Measurements from ENCODE around the gene AGAP1. TPM values are rescaled to one million over a fixed set of nuclear protein-coding genes. Genes with fewer than 3 reads are reported as not detected.
A peak's percentile ranks its signal among the peaks of the same experiment; 100 is the strongest.

The AGAP1 gene
- total RNA-seq, 4 donors from 2014 or later: 33.7 to 39.9 (median 35.6) TPM

DNA sequence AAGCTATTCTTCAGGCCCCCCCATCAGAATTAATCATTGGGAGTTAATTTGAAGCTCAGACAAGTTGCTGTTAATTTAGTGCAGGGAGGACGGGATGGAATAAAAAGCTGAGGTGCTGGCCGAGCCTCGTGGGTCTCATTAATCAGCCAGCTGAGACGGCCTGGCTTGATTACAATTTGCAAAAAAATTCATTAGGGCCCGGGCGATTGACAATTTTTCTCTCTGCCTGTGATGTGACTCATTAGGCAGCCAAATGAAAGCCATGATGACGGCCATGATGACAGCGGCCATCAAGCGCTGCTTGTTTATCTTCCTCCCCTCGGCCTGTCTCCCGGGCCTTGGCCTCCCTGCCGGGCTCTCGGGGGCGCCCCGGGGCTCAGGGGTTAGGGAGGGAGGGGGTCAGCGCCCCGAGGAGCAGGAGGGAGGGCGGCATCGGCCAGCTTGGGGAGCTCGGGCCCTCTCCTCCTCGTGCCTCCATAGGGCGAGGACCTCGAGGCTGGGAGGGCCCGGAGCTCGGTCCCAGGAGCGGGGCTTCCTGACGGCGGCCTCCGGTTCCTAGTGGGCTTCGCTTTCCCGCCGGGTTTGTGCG, 669.1 kb downstream of the AGAP1 start:
- H3K27me3 ChIP-seq: peaks cover 3 to 96% of the 10 kb centered on the region in 2 donors
- no peak for DNase-seq (ENCODE audit: low spot score in 2 of 2)
- H3K9me3 ChIP-seq: no peaks in the 10 kb centered on the region
- no peak overlapping the region for H3K27ac ChIP-seq
- TF ChIP-seq POLR2A (IDR thresholded peaks at IDR 0.05): no peak
- TF ChIP-seq, protein P1, sequence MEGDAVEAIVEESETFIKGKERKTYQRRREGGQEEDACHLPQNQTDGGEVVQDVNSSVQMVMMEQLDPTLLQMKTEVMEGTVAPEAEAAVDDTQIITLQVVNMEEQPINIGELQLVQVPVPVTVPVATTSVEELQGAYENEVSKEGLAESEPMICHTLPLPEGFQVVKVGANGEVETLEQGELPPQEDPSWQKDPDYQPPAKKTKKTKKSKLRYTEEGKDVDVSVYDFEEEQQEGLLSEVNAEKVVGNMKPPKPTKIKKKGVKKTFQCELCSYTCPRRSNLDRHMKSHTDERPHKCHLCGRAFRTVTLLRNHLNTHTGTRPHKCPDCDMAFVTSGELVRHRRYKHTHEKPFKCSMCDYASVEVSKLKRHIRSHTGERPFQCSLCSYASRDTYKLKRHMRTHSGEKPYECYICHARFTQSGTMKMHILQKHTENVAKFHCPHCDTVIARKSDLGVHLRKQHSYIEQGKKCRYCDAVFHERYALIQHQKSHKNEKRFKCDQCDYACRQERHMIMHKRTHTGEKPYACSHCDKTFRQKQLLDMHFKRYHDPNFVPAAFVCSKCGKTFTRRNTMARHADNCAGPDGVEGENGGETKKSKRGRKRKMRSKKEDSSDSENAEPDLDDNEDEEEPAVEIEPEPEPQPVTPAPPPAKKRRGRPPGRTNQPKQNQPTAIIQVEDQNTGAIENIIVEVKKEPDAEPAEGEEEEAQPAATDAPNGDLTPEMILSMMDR (IDR thresholded peaks at IDR 0.05): no peak
- no peak for TF ChIP-seq EP300 (IDR thresholded peaks at IDR 0.05)
- H3K36me3 ChIP-seq: no peaks in the 10 kb centered on the region
- H3K4me3 ChIP-seq: no peak overlapping the region
- WGBS, 2 donors: 35 to 44% methylated on average over 17 to 24 of the region's 33 CpGs
- H3K4me1 ChIP-seq: peaks cover 0 to 59% (median 25%) of the 10 kb centered on the region in 4 donors

DNA sequence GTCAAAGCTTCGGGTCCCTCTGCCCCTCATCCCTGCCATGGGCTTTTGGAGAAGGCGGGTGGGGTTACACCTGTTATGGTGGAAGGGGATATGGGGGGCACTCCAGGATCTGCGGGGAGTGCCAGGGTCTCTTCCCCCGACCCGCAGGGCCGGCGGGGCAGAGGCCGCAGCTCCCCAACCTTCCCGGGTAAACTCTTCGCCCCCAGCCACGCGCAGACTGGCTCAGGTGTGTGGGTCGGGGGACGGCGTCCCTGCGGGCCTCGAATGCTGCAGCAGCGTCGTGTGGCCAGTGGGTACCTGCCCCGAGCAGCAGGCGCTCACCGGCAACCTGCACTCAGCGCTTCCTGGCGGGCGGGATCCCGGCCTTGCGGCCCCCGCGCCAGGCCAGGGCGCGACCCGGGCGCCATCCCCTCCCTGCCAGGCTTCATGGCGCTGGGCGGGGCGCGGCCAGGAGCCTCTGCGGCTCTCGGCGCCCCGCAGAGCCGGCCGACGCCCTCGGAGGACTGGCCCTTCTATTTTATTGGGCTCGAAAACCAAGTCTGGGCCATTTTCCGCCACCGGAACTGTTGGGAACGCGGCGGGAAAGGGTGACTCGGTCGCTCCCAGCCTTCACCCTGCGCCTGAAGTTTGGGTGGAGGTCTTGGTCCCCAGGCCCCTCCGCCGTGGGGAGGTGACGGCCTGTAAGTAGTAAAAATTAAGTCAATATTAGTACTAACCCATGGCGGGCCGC, 669.8 kb downstream of the AGAP1 start:
- Histone ChIP-seq H3K4me3 (peak overlapping the region; percentile 8 to 44 (median 22)), H3K36me3 (no peaks in the 10 kb centered on the region), H3K4me1 (peaks cover 0 to 66% (median 27%) of the 10 kb centered on the region in 4 donors), H3K27me3 (peaks cover 5 to 94% of the 10 kb centered on the region in 2 donors), H3K9me3 (no peaks in the 10 kb centered on the region), H3K27ac (no peak overlapping the region)
- TF ChIP-seq, protein P1 (IDR thresholded peaks at IDR 0.05): no peak
- TF ChIP-seq POLR2A (IDR thresholded peaks at IDR 0.05) (no peak), EP300 (IDR thresholded peaks at IDR 0.05) (no peak)
- WGBS, 2 donors: 9 to 17% methylated on average over 21 to 29 of the region's 59 CpGs
- DNase-seq (ENCODE audit: low spot score in 2 of 2): no peak

DNA sequence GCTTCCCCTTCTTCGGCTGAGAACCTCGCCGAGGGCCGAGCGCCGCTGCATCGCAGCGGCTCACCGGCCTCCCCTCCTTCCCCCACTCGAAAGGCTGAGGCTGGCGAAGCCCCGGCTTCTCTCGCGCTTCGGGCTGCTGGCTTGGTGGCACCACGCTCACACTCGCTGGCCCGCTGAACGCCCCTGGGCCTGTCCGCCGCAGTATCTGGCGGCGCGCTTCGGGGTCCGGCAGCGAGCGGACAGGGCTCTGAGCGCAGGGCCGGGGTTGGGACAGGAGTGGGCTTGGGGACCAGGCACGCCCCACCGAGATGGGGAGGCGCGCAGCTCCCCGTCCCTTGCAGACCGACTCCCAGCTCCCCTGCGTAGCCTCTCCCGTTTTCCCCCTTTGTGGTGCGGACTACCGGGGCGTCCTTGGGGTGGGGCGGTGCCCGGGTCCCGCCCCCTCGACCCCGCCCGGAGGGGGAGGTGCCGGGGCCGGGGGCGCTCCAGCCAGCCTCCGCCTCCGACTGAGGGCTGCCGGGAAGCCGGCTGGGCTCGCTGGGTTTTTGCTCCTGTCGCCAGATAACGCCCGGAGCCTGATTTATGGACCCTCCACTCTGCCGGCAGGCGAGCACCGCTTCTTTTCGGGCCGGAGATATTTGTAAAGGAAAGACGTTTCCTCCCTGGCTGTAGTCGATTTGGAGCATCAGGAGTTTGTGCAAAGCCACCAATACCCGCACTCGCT, 670.5 kb downstream of the AGAP1 start:
- TF ChIP-seq, protein P1 (IDR thresholded peaks at IDR 0.05): no peak
- TF ChIP-seq EP300 (IDR thresholded peaks at IDR 0.05) (no peak), POLR2A (IDR thresholded peaks at IDR 0.05) (no peak)
- Histone ChIP-seq H3K27me3 (peaks cover 5 to 94% of the 10 kb centered on the region in 2 donors), H3K4me1 (peaks cover 0 to 71% (median 27%) of the 10 kb centered on the region in 4 donors), H3K36me3 (no peaks in the 10 kb centered on the region), H3K27ac (no peak overlapping the region), H3K4me3 (peak overlapping the region; percentile 8 to 44 (median 22)), H3K9me3 (no peaks in the 10 kb centered on the region)
- DNase-seq (ENCODE audit: low spot score in 2 of 2): no peak
- WGBS, 2 donors: 1 to 4% methylated on average over 35 to 36 of the region's 67 CpGs

DNA sequence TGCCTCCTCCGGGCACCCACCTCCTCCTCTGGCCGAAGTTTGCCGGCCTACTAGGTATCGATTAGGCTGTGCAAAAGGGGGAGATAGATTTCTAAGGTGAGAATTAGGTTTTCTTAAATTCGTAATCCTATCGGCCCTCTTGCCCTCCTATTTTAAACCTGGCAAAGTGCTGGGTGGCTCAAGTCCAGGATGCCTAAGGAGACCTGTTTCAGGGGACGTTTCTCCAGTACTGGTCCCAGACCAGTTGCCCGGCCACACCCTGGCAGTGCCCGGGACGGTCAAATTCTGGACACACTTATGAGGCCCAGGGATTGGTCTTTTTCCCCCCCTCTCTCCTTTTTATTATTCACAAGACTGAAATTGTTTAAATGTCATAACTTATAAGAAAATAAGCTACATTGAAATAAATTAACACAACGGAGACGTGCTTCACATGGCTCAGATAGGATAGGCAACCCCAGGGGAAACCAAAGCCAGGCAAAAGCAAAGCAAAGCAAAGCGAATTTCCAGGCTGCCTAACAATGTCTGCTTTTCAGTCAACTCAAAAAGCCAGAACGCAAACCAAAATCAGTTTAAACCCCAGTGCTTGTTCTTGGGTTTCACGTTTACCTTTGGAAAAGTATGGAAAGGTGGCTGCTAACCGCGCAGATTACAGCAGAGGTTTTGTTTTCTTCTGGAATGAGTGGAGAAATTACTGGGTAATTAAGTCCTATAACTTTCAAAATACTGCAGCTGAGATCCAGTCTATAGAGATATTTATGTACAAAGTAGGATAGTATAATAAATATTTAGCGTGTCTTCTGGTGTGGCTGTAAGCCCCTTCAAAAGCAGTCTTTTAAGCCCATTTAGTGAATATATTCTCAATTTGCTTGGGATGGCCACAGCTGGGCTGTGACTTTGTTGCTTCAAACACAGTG, 671.3 kb downstream of the AGAP1 start:
- no peak overlapping the region for H3K4me3 ChIP-seq
- peaks cover 0 to 74% (median 27%) of the 10 kb centered on the region in 4 donors for H3K4me1 ChIP-seq
- H3K27me3 ChIP-seq: peaks cover 5 to 94% of the 10 kb centered on the region in 2 donors

More for the DNA sequence above, 671.3 kb downstream of the AGAP1 start:
- no peak for DNase-seq (ENCODE audit: low spot score in 2 of 2)
- H3K9me3 ChIP-seq: no peaks in the 10 kb centered on the region
- WGBS, 2 donors: 27 to 30% methylated on average over 18 of the region's 18 CpGs
- no peak for TF ChIP-seq POLR2A (IDR thresholded peaks at IDR 0.05)
- TF ChIP-seq, protein P1 (IDR thresholded peaks at IDR 0.05): no peak
- TF ChIP-seq EP300 (IDR thresholded peaks at IDR 0.05): no peak
- no peaks in the 10 kb centered on the region for H3K36me3 ChIP-seq
- no peak overlapping the region for H3K27ac ChIP-seq
